Panc1 (cell line): ENCODE measurements around the gene ALOX5. TPM values are rescaled to one million over a fixed set of nuclear protein-coding genes. Genes with fewer than 3 reads are reported as not detected.
A peak's percentile ranks its signal among the peaks of the same experiment; 100 is the strongest.

Experiments
- ATAC-seq: fragments of 200-7000 bp; cut with Tn5 transposase; 2 replicates; pipeline ENCODE4 v1.9.1; 2020; ENCODE audit warnings: mild to moderate bottlenecking, moderate library complexity
- BruUV-seq: library from RNA; stranded (reverse); fragments of 400-500 nt; replicated peaks from 2 replicates; lab custom pipeline; 2021; lab: Mats Ljungman, UMichigan
- CTCF ChIA-PET: fragments of 300-600 bp; sonication (Branson Sonifier 250); formaldehyde crosslinking; loops from one replicate; lab custom pipeline; 2022; ENCODE audit warnings: antibody characterized with exemption; lab: Charles Lee
- POLR2A ChIA-PET: fragments of 300-600 bp; sonication (Branson Sonifier 250); formaldehyde crosslinking; loops from one replicate; lab custom pipeline; 2022; ENCODE audit warnings: antibody characterized with exemption; lab: Charles Lee
- DNase-seq: peaks from one replicate; pipeline ENCODE4 v3.0.0-alpha.2; 2010; ENCODE audit warnings: low read depth, low spot score
- H3K27ac ChIP-seq: 2 replicates; pipeline ENCODE4 v1.5.1; 2011; ENCODE audit warnings: mild to moderate bottlenecking, low read length, inconsistent platforms
- H3K27me3 ChIP-seq: fragments of 200-500 bp; sonication (Bioruptor generic); 2 replicates; pipeline ENCODE4 v1.6.0; 2014; ENCODE audit warnings: low read length, inconsistent platforms; ENCODE audit not compliant: control insufficient read depth, insufficient read depth
- H3K36me3 ChIP-seq: fragments of 200-500 bp; sonication (Bioruptor generic); 2 replicates; pipeline ENCODE4 v1.5.1; 2014; ENCODE audit warnings: inconsistent platforms, mild to moderate bottlenecking, low read length, moderate library complexity; ENCODE audit not compliant: control insufficient read depth, insufficient read depth
- H3K4me1 ChIP-seq: 2 replicates; pipeline ENCODE4 v1.5.1; 2011; ENCODE audit warnings: inconsistent platforms, mild to moderate bottlenecking, low read length, moderate library complexity; ENCODE audit not compliant: control insufficient read depth, insufficient read depth
- H3K4me3 ChIP-seq, 2 experiments: 2 replicates each; pipeline ENCODE4 v1.5.1; 2011 to 2012; ENCODE audit warnings: low read depth in 2 of 2, low read length in 2 of 2, mild to moderate bottlenecking in 2 of 2, inconsistent platforms in 1 of 2, moderate library complexity in 1 of 2
- H3K9me3 ChIP-seq: fragments of 200-500 bp; sonication (Bioruptor generic); 2 replicates; pipeline ENCODE4 v1.5.1; 2014; ENCODE audit warnings: low read depth, mild to moderate bottlenecking, inconsistent platforms, low read length, moderate library complexity; ENCODE audit not compliant: control insufficient read depth, insufficient read depth
- POLR2AphosphoS5 ChIP-seq: IDR thresholded peaks from 2 replicates; pipeline ENCODE4 v1.6.1; 2012; ENCODE audit warnings: mild to moderate bottlenecking, low read depth, low read length, moderate library complexity
- SIN3A ChIP-seq: IDR thresholded peaks from 2 replicates; pipeline ENCODE4 v1.6.1; 2012; ENCODE audit warnings: low read depth, mild to moderate bottlenecking, low read length, moderate library complexity, borderline replicate concordance; ENCODE audit not compliant: insufficient read depth
- TCF7L2 ChIP-seq: IDR thresholded peaks from 2 replicates; pipeline ENCODE4 v1.6.1; 2011; ENCODE audit warnings: mild to moderate bottlenecking, low read depth, low read length, inconsistent platforms
- in situ Hi-C: cut with HindIII; loops from 2 replicates; pipeline ENCODE4 v1.10.0; 2016; ENCODE audit warnings: low sequenced_read_pairs, low pct_unique_long_range_greater_than_20kb
- intact Hi-C: fragments of 100-400 bp; cut with micrococcal nuclease; formaldehyde crosslinking; loops from one replicate; pipeline ENCODE4 v1.10.0; 2022; ENCODE audit not compliant: unreplicated experiment
- total RNA-seq: library from RNA; stranded (reverse); gene quantifications from one replicate; pipeline ENCODE4 v1.2.1, GENCODE V29; 2021; ENCODE audit not compliant: unreplicated experiment
- TF ChIP-seq, protein P1 (sequence below): fragments of 450-650 bp; IDR thresholded peaks from 2 replicates; pipeline ENCODE4 v1.5.1; 2017; ENCODE audit warnings: mild to moderate bottlenecking
- TF ChIP-seq, protein P2 (sequence below), 2 experiments: IDR thresholded peaks; 2 replicates each; pipeline ENCODE4 v1.6.1; 2011 to 2012; ENCODE audit warnings: low read depth in 2 of 2, control low read depth in 1 of 2, low read length in 1 of 2, mild to moderate bottlenecking in 1 of 2, moderate library complexity in 1 of 2; ENCODE audit not compliant: insufficient read depth in 1 of 2

The ALOX5 gene
- total RNA-seq, 1 experiment from 2014 or later, result 0.82 TPM

DNA sequence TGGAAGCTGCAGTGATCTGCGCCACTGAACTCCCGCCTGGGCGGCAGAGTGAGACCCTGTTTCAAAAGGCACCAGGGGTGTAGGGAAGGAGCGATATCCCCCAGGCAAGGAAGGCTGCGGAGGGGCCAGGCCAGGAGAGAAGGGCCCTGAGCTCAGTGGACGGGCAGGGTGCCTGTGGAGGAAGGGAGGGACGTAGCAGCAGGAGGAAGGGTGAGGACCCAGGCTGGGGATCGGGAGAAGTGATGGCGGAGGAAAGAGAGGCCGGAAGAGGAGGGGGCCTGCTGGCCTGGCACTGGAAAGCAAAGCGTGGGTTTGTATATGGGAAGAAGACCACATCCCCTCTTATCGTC is 45.6 kb downstream of the ALOX5 start:
- Histone ChIP-seq H3K9me3 (no peaks in the 10 kb centered on the region), H3K36me3 (no peaks in the 10 kb centered on the region), H3K4me3 (no peak overlapping the region; a peak in 1 of 4 replicates), H3K4me1 (no peaks in the 10 kb centered on the region), H3K27me3 (no peaks in the 10 kb centered on the region), H3K27ac (no peak overlapping the region)
- ATAC-seq (no peak), DNase-seq (no peak)
- POLR2A ChIA-PET, result no interaction called here
- CTCF ChIA-PET, result no interaction called here
- in situ Hi-C loops (no loop called here), intact Hi-C loops (loop anchor here (10.0 kb wide), 2 partner anchors 65 to 165 kb away; no protein-coding TSS in a partner anchor)
- no TSS peak for BruUV-seq
- no peak for TF ChIP-seq POLR2AphosphoS5

GRCh38 chr10:45420453-45421192 is 46.6 kb downstream of the ALOX5 start:
- Histone ChIP-seq H3K4me3 (no peak overlapping the region), H3K9me3 (no peaks in the 10 kb centered on the region), H3K27me3 (no peaks in the 10 kb centered on the region), H3K36me3 (no peaks in the 10 kb centered on the region), H3K27ac (no peak overlapping the region), H3K4me1 (no peaks in the 10 kb centered on the region)
- ChIA-PET POLR2A (no interaction called here), CTCF (no interaction called here)
- peak; percentile 47; the same call in 1 of the 2 replicates for ATAC-seq
- TF ChIP-seq POLR2AphosphoS5 (no peak), TCF7L2 (no peak), SIN3A (no peak)
- TF ChIP-seq, protein P1, sequence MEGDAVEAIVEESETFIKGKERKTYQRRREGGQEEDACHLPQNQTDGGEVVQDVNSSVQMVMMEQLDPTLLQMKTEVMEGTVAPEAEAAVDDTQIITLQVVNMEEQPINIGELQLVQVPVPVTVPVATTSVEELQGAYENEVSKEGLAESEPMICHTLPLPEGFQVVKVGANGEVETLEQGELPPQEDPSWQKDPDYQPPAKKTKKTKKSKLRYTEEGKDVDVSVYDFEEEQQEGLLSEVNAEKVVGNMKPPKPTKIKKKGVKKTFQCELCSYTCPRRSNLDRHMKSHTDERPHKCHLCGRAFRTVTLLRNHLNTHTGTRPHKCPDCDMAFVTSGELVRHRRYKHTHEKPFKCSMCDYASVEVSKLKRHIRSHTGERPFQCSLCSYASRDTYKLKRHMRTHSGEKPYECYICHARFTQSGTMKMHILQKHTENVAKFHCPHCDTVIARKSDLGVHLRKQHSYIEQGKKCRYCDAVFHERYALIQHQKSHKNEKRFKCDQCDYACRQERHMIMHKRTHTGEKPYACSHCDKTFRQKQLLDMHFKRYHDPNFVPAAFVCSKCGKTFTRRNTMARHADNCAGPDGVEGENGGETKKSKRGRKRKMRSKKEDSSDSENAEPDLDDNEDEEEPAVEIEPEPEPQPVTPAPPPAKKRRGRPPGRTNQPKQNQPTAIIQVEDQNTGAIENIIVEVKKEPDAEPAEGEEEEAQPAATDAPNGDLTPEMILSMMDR, result no peak
- TF ChIP-seq, protein P2, sequence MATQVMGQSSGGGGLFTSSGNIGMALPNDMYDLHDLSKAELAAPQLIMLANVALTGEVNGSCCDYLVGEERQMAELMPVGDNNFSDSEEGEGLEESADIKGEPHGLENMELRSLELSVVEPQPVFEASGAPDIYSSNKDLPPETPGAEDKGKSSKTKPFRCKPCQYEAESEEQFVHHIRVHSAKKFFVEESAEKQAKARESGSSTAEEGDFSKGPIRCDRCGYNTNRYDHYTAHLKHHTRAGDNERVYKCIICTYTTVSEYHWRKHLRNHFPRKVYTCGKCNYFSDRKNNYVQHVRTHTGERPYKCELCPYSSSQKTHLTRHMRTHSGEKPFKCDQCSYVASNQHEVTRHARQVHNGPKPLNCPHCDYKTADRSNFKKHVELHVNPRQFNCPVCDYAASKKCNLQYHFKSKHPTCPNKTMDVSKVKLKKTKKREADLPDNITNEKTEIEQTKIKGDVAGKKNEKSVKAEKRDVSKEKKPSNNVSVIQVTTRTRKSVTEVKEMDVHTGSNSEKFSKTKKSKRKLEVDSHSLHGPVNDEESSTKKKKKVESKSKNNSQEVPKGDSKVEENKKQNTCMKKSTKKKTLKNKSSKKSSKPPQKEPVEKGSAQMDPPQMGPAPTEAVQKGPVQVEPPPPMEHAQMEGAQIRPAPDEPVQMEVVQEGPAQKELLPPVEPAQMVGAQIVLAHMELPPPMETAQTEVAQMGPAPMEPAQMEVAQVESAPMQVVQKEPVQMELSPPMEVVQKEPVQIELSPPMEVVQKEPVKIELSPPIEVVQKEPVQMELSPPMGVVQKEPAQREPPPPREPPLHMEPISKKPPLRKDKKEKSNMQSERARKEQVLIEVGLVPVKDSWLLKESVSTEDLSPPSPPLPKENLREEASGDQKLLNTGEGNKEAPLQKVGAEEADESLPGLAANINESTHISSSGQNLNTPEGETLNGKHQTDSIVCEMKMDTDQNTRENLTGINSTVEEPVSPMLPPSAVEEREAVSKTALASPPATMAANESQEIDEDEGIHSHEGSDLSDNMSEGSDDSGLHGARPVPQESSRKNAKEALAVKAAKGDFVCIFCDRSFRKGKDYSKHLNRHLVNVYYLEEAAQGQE (IDR thresholded peaks at IDR 0.05; ENCODE audit: insufficient read depth in 1 of 2, low read depth in 2 of 2, low read length in 1 of 2), result no peak
- in situ Hi-C loops (no loop called here), intact Hi-C loops (loop anchor here (10.0 kb wide), 1 partner anchor 166 kb away; no protein-coding TSS in a partner anchor)
- DNase-seq, result no peak
- no TSS peak for BruUV-seq
